Right lobe of liver (tissue), 4 donors: ENCODE data around the gene SEC14L1.

Experiments used
- CTCF ChIP-seq, 4 donors: fragments of 200-600 bp in 3 of 4; fragments of 450-650 bp in 1 of 4; IDR thresholded peaks; one replicate each; pipeline versions ENCODE4 v1.5.1 to v1.8.0; 2016 to 2022; ENCODE audit warnings: antibody characterized with exemption in 4 of 4, mild to moderate bottlenecking in 2 of 4
- POLR2A ChIP-seq: fragments of 450-650 bp; IDR thresholded peaks from one replicate; pipeline ENCODE4 v1.6.1; 2017; ENCODE audit warnings: antibody characterized with exemption, mild to moderate bottlenecking
- donor health status: DM: no; HTN: no; CAD: no.
- donor health status: DM: no; HTN: no; CAD: no.
- donor health status: DM: no; HTN: yes; CAD: no.

GRCh38 chr17:77147357-77147801 lies 6.6 kb downstream of the SEC14L1 start:
- no peak for TF ChIP-seq CTCF (IDR thresholded peaks at IDR 0.05)
- TF ChIP-seq POLR2A, result no peak
